HepG2 (cell line): ENCODE measurements around the gene RHBDL1. TPM values are rescaled to one million over a fixed set of nuclear protein-coding genes. Genes with fewer than 3 reads are reported as not detected.

Experiments
- ATAC-seq: fragments of 200-7000 bp; cut with Tn5 transposase; 3 replicates; pipeline ENCODE4 v1.9.1; 2020; ENCODE audit warnings: mild to moderate bottlenecking, moderate library complexity
- BruUV-seq: library from RNA; stranded (reverse); fragments of 400-500 nt; replicated peaks from 2 replicates; lab custom pipeline; 2021; lab: Mats Ljungman, UMichigan
- CTCF ChIA-PET: fragments of 300-600 bp; formaldehyde crosslinking; extraction: SDS; loops from one replicate; lab custom pipeline; 2021; ENCODE audit warnings: low total read pairs, inconsistent platforms, low intra/inter-chr PET ratio; lab: Yijun Ruan, JAX
- POLR2A ChIA-PET: fragments of 350-600 bp; sonication (Branson Sonifier 250); formaldehyde crosslinking; loops from one replicate; lab custom pipeline; 2020; ENCODE audit warnings: antibody characterized with exemption, inconsistent platforms; lab: Yijun Ruan, JAX
- DNase-seq: peaks from one replicate; pipeline ENCODE4 v3.0.0-alpha.2; 2015; ENCODE audit warnings: low spot score
- FAIRE-seq: peaks from 3 replicates; lab custom pipeline; 2011; peaks lifted over from hg19 to GRCh38; lab: Jason Lieb, UNC
- H2AFZ ChIP-seq: one replicate; pipeline ENCODE4 v1.6.1; 2011; ENCODE audit warnings: low read length, inconsistent platforms
- H3K27ac ChIP-seq: fragments of 300-600 bp; 3 replicates; pipeline ENCODE4 v1.8.0; 2011; ENCODE audit warnings: mixed run types, mild to moderate bottlenecking, mixed read lengths, low read length, inconsistent platforms; ENCODE audit not compliant: insufficient read depth; ENCODE audit errors: extremely low read length
- H3K27me3 ChIP-seq, 2 experiments: fragments of 200-600 bp in 1 of 2; 2 replicates in 1 of 2; 3 replicates in 1 of 2; pipeline versions ENCODE4 v1.6.0 to v1.8.0; 2011; ENCODE audit warnings: low read length in 2 of 2, mild to moderate bottlenecking in 2 of 2, moderate library complexity in 2 of 2, inconsistent platforms in 1 of 2; ENCODE audit not compliant: insufficient read depth in 2 of 2, control insufficient read depth in 1 of 2
- H3K36me3 ChIP-seq, 2 experiments: fragments of 200-600 bp in 1 of 2; replicated peaks in 1 of 2; 2 replicates in 1 of 2; 3 replicates in 1 of 2; pipeline versions ENCODE4 v1.5.1 to v1.8.0; 2011; ENCODE audit warnings: low read length in 2 of 2, inconsistent platforms in 1 of 2; ENCODE audit not compliant: insufficient read depth in 2 of 2, control insufficient read depth in 1 of 2
- H3K4me1 ChIP-seq: 2 replicates; pipeline ENCODE4 v1.5.1; 2012; ENCODE audit warnings: low read length, inconsistent platforms; ENCODE audit not compliant: insufficient read depth
- H3K4me2 ChIP-seq: 2 replicates; pipeline ENCODE4 v1.6.0; 2011; ENCODE audit warnings: low read depth, low read length, inconsistent platforms
- H3K4me3 ChIP-seq, 3 experiments: fragments of 200-600 bp in 1 of 3; sonication (generic), shearing (Covaris generic) in 1 of 3; replicated peaks in 1 of 3; 2 replicates each; pipeline ENCODE4 v1.5.1; 2011 to 2016; ENCODE audit warnings: low read length in 3 of 3, inconsistent platforms in 2 of 3, low read depth in 2 of 3, mild to moderate bottlenecking in 2 of 3, control low read depth in 1 of 3, mixed read lengths in 1 of 3; ENCODE audit not compliant: insufficient read depth in 1 of 3
- H3K79me2 ChIP-seq: one replicate; pipeline ENCODE4 v1.6.1; 2011; ENCODE audit warnings: low read length, inconsistent platforms; ENCODE audit not compliant: insufficient read depth
- H3K9ac ChIP-seq: 2 replicates; pipeline ENCODE4 v1.6.0; 2011; ENCODE audit warnings: mild to moderate bottlenecking, low read depth, low read length, inconsistent platforms; ENCODE audit not compliant: insufficient read depth
- H3K9me3 ChIP-seq: 2 replicates; pipeline ENCODE4 v1.5.1; 2012; ENCODE audit warnings: mild to moderate bottlenecking, low read length
- H4K20me1 ChIP-seq: 2 replicates; pipeline ENCODE4 v1.6.0; 2011; ENCODE audit warnings: inconsistent platforms, mild to moderate bottlenecking, low read length, moderate library complexity; ENCODE audit not compliant: insufficient read depth
- HNRNPLL ChIP-seq: fragments of 200-400 bp; formaldehyde crosslinking; IDR thresholded peaks from 2 replicates; pipeline ENCODE4 v1.6.1; 2017; ENCODE audit warnings: mild to moderate bottlenecking, low read depth, low read length; ENCODE audit not compliant: poor library complexity, severe bottlenecking
- NFE2L2 ChIP-seq: fragments of 150-350 bp; IDR thresholded peaks from 2 replicates; pipeline ENCODE4 v1.6.1; 2014; ENCODE audit warnings: low read length
- PCBP2 ChIP-seq: fragments of 200-400 bp; formaldehyde crosslinking; optimal IDR thresholded peaks from 2 replicates; pipeline ENCODE3; 2018; ENCODE audit warnings: low read length, low read depth; ENCODE audit not compliant: poor library complexity, severe bottlenecking
- ZNF557 ChIP-seq: sonication (generic); formaldehyde crosslinking; IDR thresholded peaks from 2 replicates; pipeline ENCODE4 v1.4.0; 2020; ENCODE audit warnings: missing genetic modification reagents
- WGBS: methylation state at CpG from one replicate; pipeline ENCODE4 v1.1.6; 2017; ENCODE audit warnings: low lambda C conversion rate; 5-methylcytosine and 5-hydroxymethylcytosine counted together
- in situ Hi-C: cut with HindIII; loops from 2 replicates; pipeline ENCODE4 v1.10.0; 2017; ENCODE audit warnings: low pct_unique_long_range_greater_than_20kb; ENCODE audit not compliant: extremely low pct_ligation_motif_present
- intact Hi-C: fragments of 100-400 bp; cut with micrococcal nuclease; formaldehyde crosslinking; loops from one replicate; pipeline ENCODE4 v1.10.0; 2022; ENCODE audit not compliant: unreplicated experiment
- polyA plus RNA-seq, 8 experiments: library from polyadenylated mRNA; depleted of rRNA in 3 of 8; stranded (reverse) in 7 of 8; unstranded in 1 of 8; fragments of >200 nt; fragmentation: Illumina TruSeq in 4 of 8; extraction: Trizol in 4 of 8; gene quantifications; 2 replicates each; pipeline versions ENCODE4 v1.2.1 to v1.2.3, GENCODE V29; 2011 to 2016; ENCODE audit warnings: low read depth in 4 of 8, missing spikeins in 1 of 8, mixed read lengths in 1 of 8; ENCODE audit not compliant: insufficient read depth in 1 of 8
- total RNA-seq, 5 experiments: library from RNA; depleted of rRNA; stranded (reverse); fragments of >200 nt; fragmentation: Illumina TruSeq; extraction: Trizol; gene quantifications; 2 replicates each; pipeline ENCODE4 v1.2.3, GENCODE V29; 2016; ENCODE audit warnings: low read depth in 1 of 5
- TF ChIP-seq, protein P1 (sequence below): sonication (generic); formaldehyde crosslinking; IDR thresholded peaks from 2 replicates; pipeline ENCODE4 v1.4.0; 2020; ENCODE audit warnings: missing genetic modification reagents

The RHBDL1 gene
- total and polyA plus RNA-seq, 2 of the 13 experiments (the other 11 are each of a cell fraction or from before 2014, with no cell fraction given): 1.8 to 3.8 TPM

DNA sequence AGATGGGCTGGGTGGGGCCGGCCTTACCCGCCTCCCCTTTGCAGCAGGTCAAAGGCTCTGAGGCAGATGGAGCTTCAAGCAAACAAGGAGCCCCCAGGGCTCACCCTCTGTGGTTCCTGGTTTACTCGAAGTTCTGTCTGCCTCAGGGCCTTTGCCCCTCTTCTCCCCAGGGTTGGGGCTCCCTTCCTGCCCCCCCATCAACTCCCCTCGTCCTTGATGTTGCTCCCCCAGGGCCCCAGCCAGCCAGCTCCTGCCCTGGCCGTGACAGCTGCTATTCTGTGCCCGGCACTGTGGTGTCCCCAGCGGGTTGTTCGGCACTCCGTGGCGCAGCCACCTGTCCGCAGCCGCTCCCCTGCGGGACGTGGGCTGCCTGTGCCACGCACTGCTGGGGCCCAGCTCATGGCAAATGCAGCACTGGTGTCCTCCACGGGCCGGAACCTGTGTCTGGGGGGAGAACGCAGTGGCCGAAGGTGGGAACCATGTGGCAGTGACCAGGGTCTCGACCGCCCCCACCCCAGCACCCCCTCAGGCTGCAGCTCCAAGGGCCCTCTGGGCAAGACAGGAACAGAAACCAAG lies 35.1 kb downstream of the RHBDL1 start (continued):
- no peak for TF ChIP-seq HNRNPLL

DNA sequence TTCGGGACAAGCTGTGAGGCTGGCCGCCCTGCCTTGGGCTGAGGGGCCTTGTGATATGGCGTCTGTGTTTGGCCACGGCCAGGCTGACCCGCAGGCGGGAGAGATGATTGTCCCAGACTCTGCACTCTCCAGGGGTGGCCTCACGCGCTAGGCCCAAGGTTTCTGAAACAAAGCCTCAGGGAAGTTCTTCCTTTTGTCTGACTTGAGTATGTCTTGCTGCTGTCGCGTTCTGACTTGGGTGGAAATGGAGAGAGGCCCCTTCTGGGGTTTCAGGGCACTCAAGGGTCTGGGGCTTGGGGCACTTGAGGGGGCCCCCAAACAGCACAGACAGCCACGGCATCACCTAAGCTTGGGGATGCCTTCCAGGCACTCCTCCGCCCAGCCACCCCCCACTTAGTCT lies 35.6 kb downstream of the RHBDL1 start:
- 19% methylated on average over 6 of the region's 12 CpGs for WGBS
- in situ Hi-C loops: loop anchor here (5.0 kb wide), 1 partner anchor 76 kb away; the partner anchor contains the start of genes CHTF18 and RPUSD1
- DNase-seq: no peak
- H3K4me2 ChIP-seq: no peak overlapping the region
- ATAC-seq: no peak
- no peak overlapping the region for H3K4me3 ChIP-seq
- TF ChIP-seq ZNF557 (CRISPR knock-in tag) (no peak), PCBP2 (no peak), NFE2L2 (no peak)
- TF ChIP-seq, protein P1, sequence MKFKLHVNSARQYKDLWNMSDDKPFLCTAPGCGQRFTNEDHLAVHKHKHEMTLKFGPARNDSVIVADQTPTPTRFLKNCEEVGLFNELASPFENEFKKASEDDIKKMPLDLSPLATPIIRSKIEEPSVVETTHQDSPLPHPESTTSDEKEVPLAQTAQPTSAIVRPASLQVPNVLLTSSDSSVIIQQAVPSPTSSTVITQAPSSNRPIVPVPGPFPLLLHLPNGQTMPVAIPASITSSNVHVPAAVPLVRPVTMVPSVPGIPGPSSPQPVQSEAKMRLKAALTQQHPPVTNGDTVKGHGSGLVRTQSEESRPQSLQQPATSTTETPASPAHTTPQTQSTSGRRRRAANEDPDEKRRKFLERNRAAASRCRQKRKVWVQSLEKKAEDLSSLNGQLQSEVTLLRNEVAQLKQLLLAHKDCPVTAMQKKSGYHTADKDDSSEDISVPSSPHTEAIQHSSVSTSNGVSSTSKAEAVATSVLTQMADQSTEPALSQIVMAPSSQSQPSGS (CRISPR knock-in tag): no peak
- POLR2A ChIA-PET: no interaction called here
- H3K27ac ChIP-seq: no peak overlapping the region
- BruUV-seq: no TSS peak
- H3K79me2 ChIP-seq: no peaks in the 10 kb centered on the region
- no peaks in the 10 kb centered on the region for H3K9me3 ChIP-seq
- FAIRE-seq: no peak
- CTCF ChIA-PET: interaction anchor here (0.7 to 2.3 kb wide), 4 partner anchors 23 to 76 kb away, joined by 3 to 19 read pairs (median 10); no protein-coding TSS in a partner anchor
- intact Hi-C loops: no loop called here
- H3K36me3 ChIP-seq: no peaks in the 10 kb centered on the region
- H3K9ac ChIP-seq: no peak overlapping the region
- no peaks in the 10 kb centered on the region for H4K20me1 ChIP-seq
- H3K4me1 ChIP-seq: peaks cover 25% of the 10 kb centered on the region
- H3K27me3 ChIP-seq: peaks cover 8 to 49% of the 10 kb centered on the region in 2 experiments; a peak in 4 of 5 replicates
- no peak overlapping the region for H2AFZ ChIP-seq
